Measurements from ENCODE around the gene ATF2. TPM values are rescaled to one million over a fixed set of nuclear protein-coding genes. Genes with fewer than 3 reads are reported as not detected.

Gene ATF2
- total and polyA plus RNA-seq, 2 of the 13 experiments (the other 11 are each of a cell fraction or from before 2014, with no cell fraction given): 91.6 to 95.1 TPM

GRCh38 chr2:175135862-175136261 lies 32.1 kb downstream of the ATF2 start (continued):
- no peak for TF ChIP-seq PREB (CRISPR knock-in tag; IDR thresholded peaks at IDR 0.05)

- FAIRE-seq (no peak), ATAC-seq (no peak), DNase-seq (ENCODE audit: low spot score) (no peak)
- no peaks in the 10 kb centered on the region for H3K9me3 ChIP-seq (ENCODE audit: low read length)
- no peak overlapping the region for H3K4me3 ChIP-seq (replicated peaks in 1 of 3; ENCODE audit: insufficient read depth in 1 of 3, low read depth in 2 of 3, low read length in 3 of 3)
- no TSS peak for BruUV-seq (replicated peaks)
- no peaks in the 10 kb centered on the region for H3K4me1 ChIP-seq (ENCODE audit: insufficient read depth, low read length)
- in situ Hi-C loops (cut with HindIII; ENCODE audit: extremely low pct_ligation_motif_present, low pct_unique_long_range_greater_than_20kb): no loop called here
- H3K27me3 ChIP-seq (ENCODE audit: control insufficient read depth in 1 of 2, insufficient read depth in 2 of 2, low read length in 2 of 2): no peaks in the 10 kb centered on the region
- peaks cover 2% of the 10 kb centered on the region; the same call in 1 of the 2 replicates for H4K20me1 ChIP-seq (ENCODE audit: insufficient read depth, low read length)
- no peak overlapping the region for H3K9ac ChIP-seq (ENCODE audit: insufficient read depth, low read depth, low read length)
- TF ChIP-seq KLF12 (CRISPR knock-in tag; IDR thresholded peaks at IDR 0.05; ENCODE audit: borderline replicate concordance) (no peak), BRD4 (CRISPR knock-in tag; IDR thresholded peaks at IDR 0.05) (no peak), ISL2 (CRISPR knock-in tag; IDR thresholded peaks at IDR 0.05) (no peak), SMYD3 (CRISPR knock-in tag; IDR thresholded peaks at IDR 0.05) (no peak), GATAD2A (CRISPR knock-in tag; IDR thresholded peaks at IDR 0.05) (no peak), UBTF (CRISPR knock-in tag; IDR thresholded peaks at IDR 0.05) (no peak), MBNL3 (CRISPR knock-in tag; conservative IDR thresholded peaks at IDR 0.05) (no peak), ZNF350 (CRISPR knock-in tag; IDR thresholded peaks at IDR 0.05; ENCODE audit: borderline replicate concordance, low read depth) (no peak), MAX (IDR thresholded peaks at IDR 0.05) (no peak), NFE2L1 (CRISPR knock-in tag; IDR thresholded peaks at IDR 0.05; ENCODE audit: borderline replicate concordance) (no peak), NFATC3 (CRISPR knock-in tag; IDR thresholded peaks at IDR 0.05) (no peak), FOXC1 (CRISPR knock-in tag; IDR thresholded peaks at IDR 0.05; ENCODE audit: borderline replicate concordance) (no peak), GABPA (IDR thresholded peaks at IDR 0.05; ENCODE audit: low read depth, low read length) (no peak), GABPA (CRISPR knock-in tag; IDR thresholded peaks at IDR 0.05; ENCODE audit: low read depth) (no peak), SNRNP70 (IDR thresholded peaks at IDR 0.05; ENCODE audit: low read depth, low read length) (no peak), MIER3 (CRISPR knock-in tag; IDR thresholded peaks at IDR 0.05; ENCODE audit: borderline replicate concordance) (no peak), ZNF614 (CRISPR knock-in tag; IDR thresholded peaks at IDR 0.05; ENCODE audit: borderline replicate concordance) (no peak), ZNF775 (CRISPR knock-in tag; IDR thresholded peaks at IDR 0.05; ENCODE audit: borderline replicate concordance) (no peak), KAT2B (IDR thresholded peaks at IDR 0.05; ENCODE audit: borderline replicate concordance, low read depth, low read length) (no peak), ZNF501 (CRISPR knock-in tag; IDR thresholded peaks at IDR 0.05) (no peak)
- peaks cover 16 to 50% of the 10 kb centered on the region in 2 experiments for H3K36me3 ChIP-seq (replicated peaks in 1 of 2; ENCODE audit: control insufficient read depth in 1 of 2, insufficient read depth in 2 of 2, low read length in 2 of 2)
- CTCF ChIA-PET (ENCODE audit: low intra/inter-chr PET ratio, low total read pairs): no interaction called here
- WGBS (ENCODE audit: low lambda C conversion rate): 96% methylated on average over 3 of the region's 3 CpGs
- H3K79me2 ChIP-seq (ENCODE audit: insufficient read depth, low read length): peaks cover 38% of the 10 kb centered on the region
- H3K4me2 ChIP-seq (ENCODE audit: low read depth, low read length): no peak overlapping the region
- intact Hi-C loops (cut with micrococcal nuclease; ENCODE audit: unreplicated experiment): no loop called here
- H3K27ac ChIP-seq (ENCODE audit: extremely low read length, insufficient read depth, low read length): no peak overlapping the region
- POLR2A ChIA-PET: no interaction called here
- H2AFZ ChIP-seq (ENCODE audit: low read length): no peak overlapping the region
Observed at GRCh38 chr2:175135177-175135576, 32.8 kb downstream of the ATF2 start.

Data from HepG2 (cell line).